NCI-H82 treated with DMSO at 0.1 percent for 48 hours (cell line): ENCODE results near the gene GHSR.

Source experiments
- DNase-seq: peaks from one replicate; lab custom pipeline; 2025; ENCODE audit not compliant: unreplicated experiment; lab: John Stamatoyannopoulos, UW

Gene GHSR

GRCh38 chr3:172438186-172438585 lies 10.1 kb downstream of the GHSR start:
- DNase-seq = no peak

GRCh38 chr3:172437713-172438112 lies 10.5 kb downstream of the GHSR start:
- DNase-seq = no peak

GRCh38 chr3:172415323-172415722 lies 32.9 kb downstream of the GHSR start:
- no peak for DNase-seq

GRCh38 chr3:172411478-172411947 lies 36.7 kb downstream of the GHSR start:
- DNase-seq = no peak

GRCh38 chr3:172410702-172411477 lies 37.4 kb downstream of the GHSR start:
- DNase-seq = no peak

- no peak for DNase-seq
Measured at GRCh38 chr3:172407872-172408271, 40.4 kb downstream of the GHSR start.

GRCh38 chr3:172405914-172406313 lies 42.3 kb downstream of the GHSR start:
- no peak for DNase-seq

- DNase-seq = no peak
Measured at GRCh38 chr3:172404237-172404962, 43.9 kb downstream of the GHSR start.

- DNase-seq = no peak
Measured at GRCh38 chr3:172402892-172403643, 45.2 kb downstream of the GHSR start.

GRCh38 chr3:172402090-172402489 lies 46.2 kb downstream of the GHSR start:
- no peak for DNase-seq

- DNase-seq = no peak
Measured at GRCh38 chr3:172398484-172398883, 49.8 kb downstream of the GHSR start.

- DNase-seq = no peak
Measured at GRCh38 chr3:172397716-172398405, 50.4 kb downstream of the GHSR start.

- DNase-seq = no peak
Measured at GRCh38 chr3:172396400-172396799, 51.9 kb downstream of the GHSR start.

- DNase-seq = no peak
Measured at GRCh38 chr3:172394692-172395091, 53.6 kb downstream of the GHSR start.
